CD14-positive monocyte (primary cell): ENCODE measurements around the gene STPG1. TPM values are rescaled to one million over a fixed set of nuclear protein-coding genes. Genes with fewer than 3 reads are reported as not detected.

Experiments used
- DNase-seq, 3 donors: peaks; one replicate each; pipeline ENCODE4 v3.0.0-alpha.2; 2011 to 2022
- H2AFZ ChIP-seq: 2 replicates; pipeline ENCODE4 v1.6.0; 2012; ENCODE audit warnings: mild to moderate bottlenecking, low read depth, low read length, inconsistent platforms; ENCODE audit not compliant: insufficient read depth, poor library complexity, severe bottlenecking
- H3K27ac ChIP-seq, 2 donors: 1 replicate in 1 of 2; 2 replicates in 1 of 2; pipeline ENCODE4 v1.5.1; 2012 to 2013; ENCODE audit warnings: low read length in 2 of 2, control low read depth in 1 of 2, inconsistent platforms in 1 of 2, low read depth in 1 of 2, mild to moderate bottlenecking in 1 of 2
- H3K27me3 ChIP-seq, 2 donors: one replicate each; pipeline versions ENCODE4 v1.6.0 to v1.6.1; 2011 to 2013; ENCODE audit warnings: low read length in 2 of 2; ENCODE audit not compliant: control insufficient read depth in 2 of 2, insufficient read depth in 2 of 2
- H3K36me3 ChIP-seq, 2 donors: replicated peaks in 1 of 2; 1 replicate in 1 of 2; 2 replicates in 1 of 2; pipeline versions ENCODE4 v1.5.1 to v1.6.1; 2012 to 2013; ENCODE audit warnings: low read length in 2 of 2, control low read depth in 1 of 2, inconsistent platforms in 1 of 2, mild to moderate bottlenecking in 1 of 2; ENCODE audit not compliant: insufficient read depth in 2 of 2, control insufficient read depth in 1 of 2
- H3K4me1 ChIP-seq, 2 donors: 1 replicate in 1 of 2; 2 replicates in 1 of 2; pipeline versions ENCODE4 v1.5.1 to v1.6.1; 2012 to 2013; ENCODE audit warnings: low read length in 2 of 2, control low read depth in 1 of 2, inconsistent platforms in 1 of 2, mild to moderate bottlenecking in 1 of 2, moderate library complexity in 1 of 2; ENCODE audit not compliant: insufficient read depth in 2 of 2, control insufficient read depth in 1 of 2
- H3K4me2 ChIP-seq: replicated peaks from 2 replicates; pipeline ENCODE3; 2012; ENCODE audit warnings: low read length, moderate library complexity, mild to moderate bottlenecking; ENCODE audit not compliant: poor library complexity, severe bottlenecking; ENCODE audit errors: extremely low read depth
- H3K4me3 ChIP-seq, 3 experiments: fragments of 200-600 bp in 1 of 3; sonication (generic) in 1 of 3; replicated peaks in 1 of 3; 1 replicate in 2 of 3; 2 replicates in 1 of 3; pipeline ENCODE4 v1.5.1; 2011 to 2013; ENCODE audit warnings: low read length in 3 of 3, mild to moderate bottlenecking in 3 of 3, control low read depth in 2 of 3, low read depth in 2 of 3, inconsistent platforms in 1 of 3, moderate library complexity in 1 of 3
- H3K79me2 ChIP-seq: 2 replicates; pipeline ENCODE4 v1.6.0; 2012; ENCODE audit warnings: mild to moderate bottlenecking, control low read depth, inconsistent platforms, low read length, moderate library complexity; ENCODE audit not compliant: insufficient read depth
- H3K9ac ChIP-seq: 2 replicates; pipeline ENCODE4 v1.6.0; 2017; ENCODE audit warnings: low read length, mild to moderate bottlenecking; ENCODE audit not compliant: insufficient read depth, poor library complexity, severe bottlenecking
- H3K9me3 ChIP-seq, 2 donors: replicated peaks in 1 of 2; 1 replicate in 1 of 2; 2 replicates in 1 of 2; pipeline versions ENCODE4 v1.5.1 to v1.6.1; 2012 to 2013; ENCODE audit warnings: low read length in 2 of 2, control low read depth in 1 of 2; ENCODE audit not compliant: control insufficient read depth in 1 of 2, insufficient read depth in 1 of 2
- H4K20me1 ChIP-seq: 2 replicates; pipeline ENCODE4 v1.6.0; 2012; ENCODE audit warnings: mild to moderate bottlenecking, low read length, control low read depth, moderate library complexity; ENCODE audit not compliant: insufficient read depth
- H3K27ac Mint-ChIP-seq, 7 donors: one replicate each; pipeline ENCODE4 v1.8.0; 2020; ENCODE audit warnings: mild to moderate bottlenecking in 7 of 7, mixed read lengths in 7 of 7, moderate library complexity in 6 of 7, inconsistent platforms in 2 of 7
- H3K27me3 Mint-ChIP-seq, 3 donors: one replicate each; pipeline ENCODE4 v1.8.0; 2021 to 2022; ENCODE audit warnings: low read depth in 3 of 3, mild to moderate bottlenecking in 3 of 3, mixed read lengths in 3 of 3, moderate library complexity in 3 of 3, inconsistent platforms in 1 of 3
- H3K36me3 Mint-ChIP-seq, 2 donors: one replicate each; pipeline ENCODE4 v1.8.0; 2020; ENCODE audit warnings: mixed read lengths in 2 of 2, inconsistent platforms in 1 of 2, mild to moderate bottlenecking in 1 of 2
- H3K4me1 Mint-ChIP-seq: one replicate; pipeline ENCODE4 v1.8.0; 2020; ENCODE audit warnings: mild to moderate bottlenecking, mixed read lengths
- H3K4me3 Mint-ChIP-seq, 2 donors: one replicate each; pipeline ENCODE4 v1.8.0; 2020; ENCODE audit warnings: mild to moderate bottlenecking in 2 of 2, mixed read lengths in 2 of 2, moderate library complexity in 1 of 2
- H3K9me3 Mint-ChIP-seq, 7 donors: one replicate each; pipeline ENCODE4 v1.8.0; 2020 to 2022; ENCODE audit warnings: mixed read lengths in 7 of 7, mild to moderate bottlenecking in 6 of 7, moderate library complexity in 6 of 7, inconsistent platforms in 2 of 7
- WGBS: methylation state at CpG from one replicate; pipeline ENCODE4 v1.1.5; 2013; ENCODE audit warnings: missing lambda C conversion rate; ENCODE audit not compliant: insufficient coverage; 5-methylcytosine and 5-hydroxymethylcytosine counted together
- intact Hi-C, 2 donors: fragments of 100-400 bp; cut with micrococcal nuclease; formaldehyde crosslinking; loops; one replicate each; pipeline versions ENCODE4 v1.15.0 to v1.15.1; 2023
- polyA plus RNA-seq, 3 donors: library from polyadenylated mRNA; depleted of rRNA in 1 of 3; unstranded in 2 of 3; stranded (reverse) in 1 of 3; fragments of 300-500 nt in 2 of 3; fragments of >200 nt in 1 of 3; fragmentation: Illumina TruSeq in 2 of 3; gene quantifications; 1 replicate in 2 of 3; 2 replicates in 1 of 3; pipeline ENCODE4 v1.2.3, GENCODE V29; 2012 to 2021
- TF ChIP-seq, protein P1 (sequence below): fragments of 200-600 bp; IDR thresholded peaks from one replicate; pipeline ENCODE4 v1.8.0; 2022; ENCODE audit warnings: antibody characterized with exemption, mild to moderate bottlenecking

The STPG1 gene
- polyA plus RNA-seq, 3 donors = 0.57 to 0.85 (median 0.60) TPM

DNA sequence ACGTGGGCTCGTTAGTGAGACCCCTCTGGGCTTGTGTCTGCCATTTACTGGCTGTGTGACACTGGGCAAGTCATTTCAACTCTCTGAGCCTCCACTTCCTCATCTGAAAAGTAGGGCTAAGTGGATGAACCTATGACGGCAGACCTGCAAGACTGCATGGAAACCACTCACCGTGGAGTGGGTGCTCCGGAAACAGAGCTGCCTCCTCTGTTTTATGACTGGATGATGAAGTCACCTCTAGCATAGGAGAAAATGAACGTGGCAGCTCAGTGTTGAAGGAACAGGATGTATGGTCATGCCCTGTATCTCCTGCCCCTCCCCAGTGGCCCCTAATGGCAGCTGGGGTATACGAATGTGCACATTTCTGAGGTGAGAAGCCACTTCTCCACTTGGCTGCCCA lies 40.5 kb downstream of the STPG1 start:
- no peaks in the 10 kb centered on the region for H4K20me1 ChIP-seq
- Mint-ChIP-seq H3K27me3 (peaks cover 0 to 3% (median 1%) of the 10 kb centered on the region in 3 donors), H3K4me1 (no peaks in the 10 kb centered on the region), H3K27ac (peak overlapping the region in 1 of 7 donors; percentile 37), H3K4me3 (no peak overlapping the region), H3K9me3 (no peaks in the 10 kb centered on the region), H3K36me3 (peaks cover 0 to 2% of the 10 kb centered on the region in 2 donors)
- DNase-seq = no peak
- no peaks in the 10 kb centered on the region for H3K4me1 ChIP-seq
- H3K4me3 ChIP-seq = no peak overlapping the region
- H3K4me2 ChIP-seq = no peak overlapping the region
- H3K9me3 ChIP-seq = no peaks in the 10 kb centered on the region
- TF ChIP-seq, protein P1, sequence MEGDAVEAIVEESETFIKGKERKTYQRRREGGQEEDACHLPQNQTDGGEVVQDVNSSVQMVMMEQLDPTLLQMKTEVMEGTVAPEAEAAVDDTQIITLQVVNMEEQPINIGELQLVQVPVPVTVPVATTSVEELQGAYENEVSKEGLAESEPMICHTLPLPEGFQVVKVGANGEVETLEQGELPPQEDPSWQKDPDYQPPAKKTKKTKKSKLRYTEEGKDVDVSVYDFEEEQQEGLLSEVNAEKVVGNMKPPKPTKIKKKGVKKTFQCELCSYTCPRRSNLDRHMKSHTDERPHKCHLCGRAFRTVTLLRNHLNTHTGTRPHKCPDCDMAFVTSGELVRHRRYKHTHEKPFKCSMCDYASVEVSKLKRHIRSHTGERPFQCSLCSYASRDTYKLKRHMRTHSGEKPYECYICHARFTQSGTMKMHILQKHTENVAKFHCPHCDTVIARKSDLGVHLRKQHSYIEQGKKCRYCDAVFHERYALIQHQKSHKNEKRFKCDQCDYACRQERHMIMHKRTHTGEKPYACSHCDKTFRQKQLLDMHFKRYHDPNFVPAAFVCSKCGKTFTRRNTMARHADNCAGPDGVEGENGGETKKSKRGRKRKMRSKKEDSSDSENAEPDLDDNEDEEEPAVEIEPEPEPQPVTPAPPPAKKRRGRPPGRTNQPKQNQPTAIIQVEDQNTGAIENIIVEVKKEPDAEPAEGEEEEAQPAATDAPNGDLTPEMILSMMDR = no peak
- no peaks in the 10 kb centered on the region for H3K36me3 ChIP-seq
- H2AFZ ChIP-seq = no peak overlapping the region
- H3K27ac ChIP-seq = no peak overlapping the region
- H3K9ac ChIP-seq = no peak overlapping the region
- no peaks in the 10 kb centered on the region for H3K27me3 ChIP-seq
- no peaks in the 10 kb centered on the region for H3K79me2 ChIP-seq
- intact Hi-C loops = no loop called here
- 73% methylated on average over 6 of the region's 7 CpGs for WGBS

DNA sequence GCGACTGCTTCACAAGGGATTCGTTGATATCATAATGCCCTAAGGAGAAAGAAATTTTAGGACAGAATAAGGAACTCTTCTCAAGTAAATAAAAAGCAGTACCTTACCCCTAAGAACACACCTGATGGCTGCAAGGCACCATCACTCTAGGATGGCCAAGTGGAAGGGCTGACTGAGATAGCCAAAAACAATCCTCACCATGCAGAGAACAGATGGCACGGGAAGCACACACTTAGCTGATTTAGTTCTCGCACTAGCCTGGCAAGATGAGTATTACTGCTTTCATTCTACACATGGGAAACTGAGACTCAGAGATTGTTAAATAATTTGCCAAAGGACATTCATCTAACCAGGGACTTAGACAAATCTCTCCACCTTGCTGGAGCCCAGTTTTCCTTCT lies 43.8 kb downstream of the STPG1 start:
- Mint-ChIP-seq H3K4me3 (no peak overlapping the region), H3K27ac (peak overlapping the region in 1 of 7 donors; percentile 30), H3K9me3 (no peaks in the 10 kb centered on the region), H3K36me3 (peaks cover 0 to 2% of the 10 kb centered on the region in 2 donors), H3K4me1 (peaks cover 13% of the 10 kb centered on the region), H3K27me3 (peaks cover 0 to 3% (median 0%) of the 10 kb centered on the region in 3 donors)
- Histone ChIP-seq H3K4me3 (no peak overlapping the region), H3K9ac (no peak overlapping the region), H3K4me1 (peaks cover 11 to 12% of the 10 kb centered on the region in 2 donors), H3K9me3 (no peaks in the 10 kb centered on the region), H3K36me3 (no peaks in the 10 kb centered on the region), H2AFZ (no peak overlapping the region), H4K20me1 (no peaks in the 10 kb centered on the region), H3K27ac (no peak overlapping the region), H3K27me3 (no peaks in the 10 kb centered on the region), H3K79me2 (no peaks in the 10 kb centered on the region), H3K4me2 (no peak overlapping the region)
- TF ChIP-seq, protein P1 = no peak
- WGBS = no CpG with 5 or more reads among the region's 4 CpGs
- DNase-seq = no peak
- intact Hi-C loops = no loop called here
